Measurements from ENCODE around the gene NAALADL2.
"Not testable (repeated sequence)": the region's sequence is repeated elsewhere in the genome, so short reads cannot be mapped to it uniquely, and the experiment has no call there.

The NAALADL2 gene

DNA sequence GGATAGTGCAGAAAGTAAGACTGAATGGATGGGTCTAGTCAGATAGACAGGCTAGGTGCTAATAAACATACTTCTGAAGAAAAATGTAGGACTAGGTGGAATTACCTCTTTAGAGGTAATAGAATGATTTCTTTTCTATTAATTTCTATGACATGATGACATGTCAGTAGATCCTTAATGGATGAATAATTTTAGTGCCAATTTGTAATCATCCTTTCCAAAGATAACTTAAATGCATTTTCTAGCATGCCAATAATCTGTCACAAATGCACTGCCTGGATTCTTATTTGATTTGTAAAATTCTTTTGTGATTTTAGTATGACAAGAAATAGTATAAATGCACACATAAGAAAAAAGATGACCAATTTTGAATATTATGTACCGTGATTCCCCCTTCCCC, 356.7 kb downstream of the NAALADL2 start:
- DNase-seq: no peak

- no peak for DNase-seq
These were observed 363.2 kb downstream of the NAALADL2 start for GRCh38 chr3:175222356-175222755.

DNA sequence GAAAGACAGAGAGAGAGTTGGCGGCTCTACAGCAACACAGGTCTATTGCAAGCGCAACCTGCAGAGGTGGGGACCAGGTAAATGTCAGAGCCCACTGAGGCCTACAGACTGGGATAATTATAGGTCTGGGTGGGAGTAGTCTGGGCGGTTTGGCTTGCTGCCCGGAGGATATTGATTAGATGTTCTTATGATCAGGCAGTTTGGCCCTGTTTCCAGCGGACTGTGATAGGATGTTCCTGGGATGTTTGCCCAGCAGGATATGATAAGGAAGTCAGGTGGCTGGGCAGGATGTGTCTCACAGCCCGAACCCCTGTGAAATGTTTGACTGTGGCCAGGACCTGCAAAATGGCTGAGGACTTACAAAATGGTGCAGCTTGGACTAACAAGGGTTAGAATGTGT, 364.9 kb downstream of the NAALADL2 start:
- no peak for DNase-seq

DNA sequence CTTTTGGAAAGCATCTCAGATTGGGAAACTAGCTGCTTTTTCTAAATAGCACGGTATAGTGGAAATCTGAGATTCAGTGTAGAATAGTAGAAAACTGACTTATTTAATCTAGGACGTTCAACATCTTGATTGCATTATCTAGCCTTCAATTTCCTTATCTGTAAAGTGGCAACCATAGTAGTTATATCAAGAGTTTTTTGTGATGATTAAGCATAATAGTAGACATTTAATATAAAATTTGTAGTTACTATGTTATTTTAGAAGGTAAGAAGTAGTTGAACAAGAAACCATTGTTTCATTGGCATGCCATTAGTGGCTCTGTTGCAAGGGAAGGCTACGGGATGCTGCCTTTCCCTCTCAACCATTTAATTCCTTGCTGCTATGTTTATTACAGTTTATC, 367.3 kb downstream of the NAALADL2 start:
- no peak for DNase-seq

- no peak for DNase-seq
These were observed 368.0 kb downstream of the NAALADL2 start for GRCh38 chr3:175227126-175227525.

DNA sequence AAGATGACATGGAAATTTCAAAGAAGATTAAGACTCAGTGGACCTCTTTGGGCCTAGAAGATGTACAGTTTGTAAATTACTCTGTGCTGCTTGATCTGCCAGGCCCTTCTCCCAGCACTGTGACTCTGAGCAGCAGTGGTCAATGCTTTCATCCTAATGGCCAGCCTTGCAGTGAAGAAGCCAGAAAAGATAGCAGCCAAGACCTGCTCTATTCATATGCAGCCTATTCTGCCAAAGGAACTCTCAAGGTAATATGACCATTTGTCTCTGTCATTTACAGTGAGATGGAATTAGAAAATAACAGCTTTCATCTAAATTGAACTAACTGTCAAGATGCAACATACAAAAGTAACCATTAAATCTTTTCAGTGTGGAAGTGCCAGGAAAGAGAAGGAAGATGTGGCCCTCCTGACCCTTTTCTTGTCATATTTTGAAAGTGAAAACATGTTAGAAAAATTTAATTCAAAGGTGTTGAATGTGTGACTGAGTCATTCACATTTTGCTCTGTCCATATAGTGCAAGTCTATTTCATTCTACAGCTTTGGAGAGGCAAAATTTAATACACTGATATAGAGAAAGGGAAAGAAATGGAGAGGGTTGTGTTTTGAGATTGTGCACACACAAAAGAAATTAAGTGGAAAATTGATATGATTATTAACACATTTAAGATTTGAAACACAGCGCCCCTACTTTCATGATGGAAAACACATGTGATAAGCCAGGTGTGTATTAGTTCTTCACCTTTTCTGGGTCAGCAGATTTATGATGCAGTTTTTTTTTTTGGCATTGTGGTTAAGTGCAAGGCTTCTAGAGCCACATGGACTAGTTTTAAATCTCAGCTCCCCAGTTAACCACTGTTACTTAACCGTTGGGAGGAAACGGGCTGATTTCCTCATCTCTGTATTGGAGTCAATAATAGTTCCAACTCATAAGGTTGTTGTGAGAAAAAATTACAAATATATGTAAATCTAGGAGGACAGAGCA, 375.1 kb downstream of the NAALADL2 start:
- DNase-seq: no peak

DNA sequence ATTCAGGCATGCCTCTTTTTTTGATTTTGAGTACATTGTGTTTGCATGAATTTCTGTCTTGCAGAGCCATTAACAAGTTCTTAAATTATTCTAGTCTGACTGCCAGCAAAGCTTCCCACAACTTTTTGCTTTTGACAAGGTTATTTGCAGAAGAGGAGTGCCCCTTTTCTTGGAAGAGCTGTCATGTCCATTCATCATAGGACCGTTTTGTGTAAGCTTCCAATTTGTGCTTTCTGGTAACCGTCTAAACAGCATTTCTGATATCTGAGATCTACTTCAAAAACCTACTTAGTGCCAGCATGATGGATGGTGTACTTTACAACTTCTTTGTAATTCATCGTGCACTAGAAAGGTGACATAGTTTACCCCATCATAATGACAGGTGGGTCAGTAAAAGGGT, 379.7 kb downstream of the NAALADL2 start:
- DNase-seq: no peak

DNA sequence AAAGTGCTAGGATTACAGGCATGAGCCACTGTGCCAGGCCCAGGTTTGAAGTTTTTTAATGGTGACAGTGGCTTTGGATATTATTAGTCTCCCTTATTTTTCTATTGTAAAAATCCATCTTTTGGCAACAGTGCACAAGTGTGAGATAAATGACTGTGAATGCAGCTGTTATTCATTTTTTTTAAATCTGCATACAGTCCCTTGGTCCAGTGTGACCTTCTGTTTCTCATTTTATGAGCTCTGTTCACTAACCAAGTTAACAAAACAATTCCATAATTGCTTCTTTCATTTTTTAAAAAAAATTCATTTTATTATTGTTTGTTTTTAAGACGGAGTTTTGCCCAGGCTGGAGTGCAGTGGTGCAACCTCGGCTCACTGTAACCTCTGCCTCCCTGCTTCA, 381.8 kb downstream of the NAALADL2 start:
- DNase-seq: no peak

GRCh38 chr3:175242243-175242642, 383.1 kb downstream of the NAALADL2 start:
- no peak for DNase-seq

DNA sequence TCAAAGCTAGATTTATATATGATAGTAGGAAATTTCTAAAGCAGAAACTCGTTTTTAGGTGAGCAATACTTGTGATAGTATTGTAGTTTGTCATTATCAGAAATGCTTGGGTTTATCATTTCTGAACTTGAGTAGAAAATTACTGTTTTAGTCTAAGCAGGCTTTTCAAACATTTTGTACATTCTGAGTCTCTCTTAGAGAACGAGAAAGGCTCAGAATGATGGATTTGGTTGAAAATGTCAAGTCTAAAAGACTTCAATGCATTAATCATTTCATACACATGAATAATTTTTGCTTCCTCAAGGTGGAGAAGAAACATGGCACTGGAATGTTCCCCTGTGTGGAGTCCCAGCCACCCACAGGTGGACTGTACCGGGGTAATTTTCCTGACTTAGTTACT, 387.1 kb downstream of the NAALADL2 start:
- DNase-seq: no peak

GRCh38 chr3:175246766-175247165, 387.6 kb downstream of the NAALADL2 start:
- DNase-seq: no peak

- no peak for DNase-seq
These were observed 388.5 kb downstream of the NAALADL2 start for GRCh38 chr3:175247629-175248028.

DNA sequence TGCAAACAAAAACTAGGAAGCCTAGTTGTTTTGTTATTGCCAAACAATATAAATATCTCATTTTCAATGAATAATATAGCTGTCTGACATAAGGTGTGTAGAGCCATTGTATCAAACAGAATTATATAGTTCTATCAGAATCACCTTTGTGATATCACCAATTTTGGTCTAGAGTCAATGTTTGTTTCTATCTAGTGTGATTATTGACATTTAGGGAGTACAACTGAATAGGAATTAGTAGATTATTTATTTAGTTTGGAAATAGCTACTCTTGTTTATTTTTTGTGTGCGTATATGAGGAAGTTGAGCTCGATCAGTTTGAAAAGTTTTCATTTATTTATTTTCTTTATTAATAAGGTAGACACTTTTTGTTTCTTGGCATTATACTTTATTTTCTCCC, 389.7 kb downstream of the NAALADL2 start:
- no peak for DNase-seq

- no peak for DNase-seq
These were observed 396.6 kb downstream of the NAALADL2 start for GRCh38 chr3:175255698-175256097.

DNA sequence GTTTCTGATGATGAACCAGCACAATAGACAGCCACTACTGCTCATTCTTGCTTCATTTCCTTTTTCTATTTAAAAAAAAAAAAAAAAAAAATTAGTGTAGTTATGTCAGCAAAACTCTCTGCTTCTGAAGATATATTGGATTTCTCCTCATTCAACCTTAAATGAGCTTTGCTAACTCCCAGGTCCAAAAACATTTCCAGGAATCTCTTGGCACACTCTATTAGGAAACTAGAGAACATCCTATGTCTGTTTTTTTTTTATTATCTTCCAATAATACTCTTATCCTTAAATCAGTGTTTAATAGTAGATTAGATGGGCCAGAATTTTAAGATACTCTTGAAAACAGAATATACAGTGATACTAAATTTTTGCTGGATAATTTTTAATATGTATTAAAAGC, 398.0 kb downstream of the NAALADL2 start:
- no peak for DNase-seq

DNA sequence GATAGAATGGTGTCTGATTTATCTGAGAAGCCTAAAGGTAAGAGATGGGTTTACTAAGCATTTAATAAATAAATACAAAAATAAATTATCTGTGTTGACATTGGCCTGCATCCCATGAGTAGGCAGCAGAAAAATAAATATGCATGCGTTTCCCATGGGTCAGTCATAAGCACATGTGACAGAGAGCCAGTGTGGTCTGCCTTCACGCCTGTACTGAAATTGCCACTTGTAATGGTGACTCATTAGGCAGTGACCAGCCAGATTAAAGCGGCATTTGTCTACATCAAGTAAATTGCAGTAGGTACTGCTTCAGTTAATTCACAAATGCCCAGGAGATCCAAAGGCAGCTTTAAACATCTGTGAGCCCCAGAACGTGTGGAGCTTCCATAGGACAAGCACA, 399.6 kb downstream of the NAALADL2 start:
- DNase-seq: no peak

DNA sequence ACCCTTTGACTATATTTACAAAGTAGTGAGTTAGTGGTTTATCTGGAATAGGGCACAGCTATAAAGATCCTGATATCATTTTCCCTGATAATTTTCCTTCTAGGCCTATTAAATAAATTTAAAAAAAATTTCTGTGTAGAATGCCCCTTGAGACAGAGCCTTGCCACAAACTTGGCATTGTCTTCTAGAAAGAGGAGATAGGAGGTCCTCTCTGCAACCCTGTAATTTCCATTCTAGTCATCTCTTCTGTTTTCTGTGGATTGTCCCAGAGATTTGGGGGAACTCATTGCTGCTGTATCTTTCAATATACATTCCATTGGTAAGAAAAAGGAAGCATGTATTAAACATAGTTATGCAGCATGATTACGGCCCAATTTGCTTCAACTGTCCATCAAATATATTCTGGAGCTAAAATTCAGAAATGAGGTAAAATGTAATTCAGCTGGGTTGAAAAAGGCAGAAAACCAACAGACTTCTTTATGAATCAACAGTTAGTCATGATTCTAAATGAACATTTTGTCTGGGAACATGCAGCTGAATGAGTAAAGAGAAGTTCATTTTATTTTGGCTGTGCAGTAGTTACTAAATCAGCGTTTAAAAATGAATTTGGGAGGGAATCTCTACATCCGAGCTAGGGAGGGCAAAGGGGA, 401.1 kb downstream of the NAALADL2 start:
- no peak for DNase-seq

DNA sequence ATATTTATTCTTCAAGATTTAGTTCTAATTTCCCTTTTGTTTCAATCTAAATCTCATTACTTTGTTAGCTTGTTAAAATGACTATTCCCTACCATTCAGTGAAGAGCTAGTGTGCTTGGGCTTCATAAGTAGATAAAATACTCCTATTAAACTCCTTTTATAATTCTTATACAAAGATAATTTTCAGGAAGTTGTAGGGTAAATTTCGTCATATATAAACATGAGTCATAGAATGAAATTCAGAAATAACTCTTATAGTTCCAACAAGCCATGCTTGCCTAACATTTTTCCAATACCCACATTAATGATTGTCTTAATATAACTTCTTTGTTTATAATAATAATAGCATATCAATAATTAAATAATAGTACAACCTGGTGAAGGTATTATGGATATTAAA, 407.3 kb downstream of the NAALADL2 start:
- no peak for DNase-seq

- no peak for DNase-seq
These were observed 408.0 kb downstream of the NAALADL2 start for GRCh38 chr3:175267121-175267531.

- DNase-seq: no peak
These were observed 408.4 kb downstream of the NAALADL2 start for GRCh38 chr3:175267561-175267960.

GRCh38 chr3:175269394-175269793, 410.3 kb downstream of the NAALADL2 start:
- no peak for DNase-seq

- no peak for DNase-seq
These were observed 411.2 kb downstream of the NAALADL2 start for GRCh38 chr3:175270198-175270837.

DNA sequence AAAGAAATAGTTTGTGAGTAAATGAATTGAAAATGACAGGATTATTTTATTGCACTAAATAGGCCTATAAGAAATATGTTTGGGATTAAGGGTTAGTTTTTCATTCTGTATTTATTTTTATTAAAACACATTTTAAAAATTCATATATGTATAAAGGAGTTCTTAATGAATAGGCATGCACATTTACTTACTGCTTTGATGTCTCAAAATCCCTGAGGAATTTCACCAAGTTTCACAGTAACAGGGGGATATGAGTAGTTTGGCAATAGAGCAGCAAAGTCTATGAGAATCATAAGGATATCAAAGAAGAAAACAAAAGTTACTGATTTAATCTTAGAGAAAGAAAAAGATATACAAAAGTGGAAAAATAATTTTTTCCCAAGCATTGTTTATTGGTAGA, 411.7 kb downstream of the NAALADL2 start:
- no peak for DNase-seq

DNA sequence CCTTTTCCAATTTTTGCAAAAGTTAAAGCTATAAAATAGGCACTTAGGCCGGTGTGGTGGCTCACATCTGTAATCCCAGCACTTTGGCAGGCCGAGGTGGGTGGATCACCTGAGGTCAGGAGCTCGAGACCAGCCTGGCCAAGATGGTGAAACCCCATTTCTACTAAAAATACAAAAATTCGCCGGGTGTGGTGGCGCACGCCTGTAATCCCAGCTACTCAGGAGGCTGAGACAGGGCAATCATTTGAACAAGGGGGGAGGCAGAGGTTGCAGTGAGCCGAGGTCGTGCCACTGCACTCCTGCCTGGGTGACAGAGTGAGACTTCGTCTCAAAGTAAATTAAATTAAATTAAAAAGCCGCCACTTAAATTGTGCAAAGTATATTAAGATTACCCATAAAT, 412.3 kb downstream of the NAALADL2 start:
- not testable (repeated sequence) for DNase-seq
